Natural killer cell (primary cell): ENCODE data around the gene CLDN19. TPM values are rescaled to one million over a fixed set of nuclear protein-coding genes. Genes with fewer than 3 reads are reported as not detected.

Experiments
- ATAC-seq, 3 donors: fragments of 150-1000 bp in 2 of 3; fragments of 200-7000 bp in 1 of 3; cut with Tn5 transposase; 1 replicate in 1 of 3; 2 replicates in 2 of 3; pipeline ENCODE4 v1.10.0; 2021; ENCODE audit warnings: mild to moderate bottlenecking in 2 of 3, moderate library complexity in 2 of 3
- DNase-seq, 2 donors: peaks; one replicate each; pipeline versions ENCODE4 v3.0.0 to v3.0.0-alpha.2; 2013 to 2021; ENCODE audit warnings: mixed read lengths in 1 of 2
- H3K27ac ChIP-seq: one replicate; pipeline ENCODE4 v1.5.1; 2013; ENCODE audit warnings: mild to moderate bottlenecking, low read length
- H3K27me3 ChIP-seq: one replicate; pipeline ENCODE4 v1.6.1; 2013; ENCODE audit warnings: low read length; ENCODE audit not compliant: control insufficient read depth, insufficient read depth
- H3K36me3 ChIP-seq: one replicate; pipeline ENCODE4 v1.6.1; 2013; ENCODE audit warnings: low read length; ENCODE audit not compliant: control insufficient read depth, insufficient read depth
- H3K4me1 ChIP-seq: one replicate; pipeline ENCODE4 v1.6.1; 2013; ENCODE audit warnings: low read length; ENCODE audit not compliant: control insufficient read depth, insufficient read depth
- H3K4me3 ChIP-seq: one replicate; pipeline ENCODE4 v1.5.1; 2013; ENCODE audit warnings: low read length
- H3K9me3 ChIP-seq: one replicate; pipeline ENCODE4 v1.6.1; 2013; ENCODE audit warnings: low read length; ENCODE audit not compliant: control insufficient read depth, insufficient read depth
- H3K27ac Mint-ChIP-seq, 2 donors: one replicate each; pipeline ENCODE4 v1.8.0; 2022; ENCODE audit warnings: mild to moderate bottlenecking in 2 of 2, mixed read lengths in 2 of 2, moderate library complexity in 1 of 2
- H3K27me3 Mint-ChIP-seq, 2 donors: one replicate each; pipeline ENCODE4 v1.8.0; 2022; ENCODE audit warnings: low read depth in 2 of 2, mixed read lengths in 2 of 2
- H3K36me3 Mint-ChIP-seq: one replicate; pipeline ENCODE4 v1.8.0; 2022; ENCODE audit warnings: mixed read lengths
- H3K4me1 Mint-ChIP-seq, 2 donors: one replicate each; pipeline ENCODE4 v1.8.0; 2022; ENCODE audit warnings: mixed read lengths in 2 of 2
- H3K4me3 Mint-ChIP-seq: one replicate; pipeline ENCODE4 v1.8.0; 2022; ENCODE audit warnings: mild to moderate bottlenecking, moderate library complexity, mixed read lengths
- H3K9me3 Mint-ChIP-seq, 2 donors: one replicate each; pipeline ENCODE4 v1.8.0; 2022; ENCODE audit warnings: mixed read lengths in 2 of 2
- CTCF ChIP-seq: fragments of 200-600 bp; IDR thresholded peaks from one replicate; pipeline ENCODE4 v1.8.0; 2022; ENCODE audit warnings: antibody characterized with exemption
- WGBS: methylation state at CpG from one replicate; pipeline ENCODE4 v1.1.7; 2013; ENCODE audit warnings: missing lambda C conversion rate; ENCODE audit not compliant: insufficient coverage; 5-methylcytosine and 5-hydroxymethylcytosine counted together
- intact Hi-C: fragments of 100-400 bp; cut with micrococcal nuclease; formaldehyde crosslinking; loops from one replicate; pipeline ENCODE4 v1.14.2; 2022
- total RNA-seq, 4 donors: library from RNA; stranded (reverse); fragments of 120-200 nt in 1 of 4; gene quantifications; one replicate each; pipeline versions ENCODE4 v1.2.3 to v1.2.4, GENCODE V29; 2013 to 2022

Gene CLDN19
- total RNA-seq, result not detected
- not detected for total RNA-seq (2013)

GRCh38 chr1:42739753-42740700 is at the start of gene CLDN19:
Gene CLDN19 (minus strand): TSS chr1:42740236. CDS start chr1:42740063, 173 bp downstream.
- Histone ChIP-seq H3K36me3 (no peaks in the 10 kb centered on the region), H3K4me3 (no peak within 1 kb of the TSS), H3K27ac (no peak within 1 kb of the TSS), H3K9me3 (no peaks in the 10 kb centered on the region), H3K27me3 (no peaks in the 10 kb centered on the region), H3K4me1 (peaks cover 15% of the 10 kb centered on the region)
- Mint-ChIP-seq H3K4me1 (peaks cover 0 to 11% of the 10 kb centered on the region in 2 donors), H3K36me3 (no peaks in the 10 kb centered on the region), H3K4me3 (no peak within 1 kb of the TSS), H3K27me3 (no peaks in the 10 kb centered on the region), H3K27ac (no peak within 1 kb of the TSS), H3K9me3 (no peaks in the 10 kb centered on the region)
- 93% methylated on average over 26 of the region's 27 CpGs for WGBS
- TF ChIP-seq CTCF, result no peak
- intact Hi-C loops, result no loop called here
- no peak for ATAC-seq
- no peak for DNase-seq

DNA sequence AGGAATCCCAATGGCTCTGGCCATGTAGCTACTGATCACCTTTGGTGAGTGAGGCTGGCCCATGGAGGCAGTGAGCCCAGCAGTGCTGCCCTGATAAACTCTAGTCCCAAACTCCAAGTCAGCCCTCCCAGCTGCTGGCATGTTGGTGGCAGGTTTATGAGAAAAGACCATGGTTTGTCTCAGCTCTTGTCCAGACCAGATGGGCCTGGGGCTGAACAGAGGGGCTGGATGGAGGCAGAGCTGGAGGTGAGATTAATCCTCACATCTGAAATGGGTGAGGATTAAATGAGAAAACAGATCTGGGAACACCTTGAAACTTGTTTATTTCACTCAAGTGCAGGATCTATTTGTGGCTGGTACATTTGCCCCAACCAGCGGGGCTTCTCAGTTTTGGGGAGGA is 48.0 kb upstream of the CLDN19 start:
- ATAC-seq (no peak), DNase-seq (no peak)
- Histone ChIP-seq H3K27ac (no peak overlapping the region), H3K9me3 (no peaks in the 10 kb centered on the region), H3K36me3 (peaks cover under 1% of the 10 kb centered on the region), H3K4me1 (peaks cover 16% of the 10 kb centered on the region), H3K4me3 (no peak overlapping the region), H3K27me3 (no peaks in the 10 kb centered on the region)
- Mint-ChIP-seq H3K9me3 (no peaks in the 10 kb centered on the region), H3K4me1 (peaks cover 21 to 24% of the 10 kb centered on the region in 2 donors), H3K36me3 (no peaks in the 10 kb centered on the region), H3K27me3 (no peaks in the 10 kb centered on the region), H3K27ac (no peak overlapping the region), H3K4me3 (no peak overlapping the region)
- 100% methylated on average over 1 of the region's 1 CpG for WGBS
- intact Hi-C loops, result no loop called here
- TF ChIP-seq CTCF, result no peak

DNA sequence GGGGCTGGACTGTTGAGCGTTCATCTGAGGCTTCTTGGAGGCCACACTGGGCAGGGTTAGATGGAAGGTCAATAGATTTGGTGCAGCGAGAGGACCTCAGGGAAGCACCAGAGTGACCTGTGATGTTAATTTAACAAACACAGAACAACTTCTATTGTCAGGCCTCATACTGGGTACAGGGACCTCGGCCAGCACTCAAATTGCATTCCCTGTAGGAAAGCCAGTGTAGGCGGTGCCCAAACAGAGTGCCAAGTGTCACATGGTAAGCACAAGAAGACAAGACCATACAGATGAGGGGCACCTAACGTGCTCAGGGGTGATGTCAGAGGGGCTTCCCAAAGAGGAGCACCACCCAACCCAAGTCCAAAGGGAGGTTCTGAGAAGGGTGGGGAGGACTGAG is 46.1 kb upstream of the CLDN19 start:
- no peak for TF ChIP-seq CTCF
- Mint-ChIP-seq H3K27me3 (no peaks in the 10 kb centered on the region), H3K27ac (peak overlapping the region; percentile 22 to 85), H3K4me1 (peaks cover 21 to 24% of the 10 kb centered on the region in 2 donors), H3K36me3 (no peaks in the 10 kb centered on the region), H3K9me3 (no peaks in the 10 kb centered on the region), H3K4me3 (peak overlapping the region; percentile 85)
- no peak for DNase-seq
- Histone ChIP-seq H3K9me3 (no peaks in the 10 kb centered on the region), H3K27me3 (no peaks in the 10 kb centered on the region), H3K27ac (no peak overlapping the region), H3K4me1 (peaks cover 16% of the 10 kb centered on the region), H3K4me3 (no peak overlapping the region), H3K36me3 (peaks cover 5% of the 10 kb centered on the region)
- no peak for ATAC-seq
- intact Hi-C loops, result no loop called here
- WGBS, result 98% methylated on average over 5 of the region's 5 CpGs
